K562 (cell line): ENCODE results near the gene CD79A. TPM values are rescaled to one million over a fixed set of nuclear protein-coding genes. Genes with fewer than 3 reads are reported as not detected.

Source experiments
- ARHGAP35 ChIP-seq: fragments of 450-650 bp; IDR thresholded peaks from 2 replicates; pipeline ENCODE4 v1.6.1; 2018; ENCODE audit not compliant: partially characterized antibody
- FOXA3 ChIP-seq, 2 experiments: fragments of 450-650 bp in 1 of 2; sonication (generic) in 1 of 2; formaldehyde crosslinking; IDR thresholded peaks in 1 of 2; conservative IDR thresholded peaks in 1 of 2; 2 replicates each; pipeline versions ENCODE4 v1.4.0 to v1.8.0; 2020 to 2022; ENCODE audit warnings: mild to moderate bottlenecking in 2 of 2, missing genetic modification reagents in 1 of 2
- FOXK2 ChIP-seq, 2 experiments: fragments of 450-650 bp; IDR thresholded peaks in 1 of 2; conservative IDR thresholded peaks in 1 of 2; 2 replicates each; pipeline ENCODE4 v1.6.1; 2016; ENCODE audit warnings: low read depth in 2 of 2, mild to moderate bottlenecking in 1 of 2
- HDAC1 ChIP-seq, 2 experiments: fragments of 450-650 bp; IDR thresholded peaks; 2 replicates each; pipeline ENCODE4 v1.6.1; 2016 to 2017; ENCODE audit warnings: inconsistent platforms in 1 of 2, mild to moderate bottlenecking in 1 of 2, moderate library complexity in 1 of 2
- HEY1 ChIP-seq: fragments of 250-450 bp; sonication (Bioruptor Pico); IDR thresholded peaks from 2 replicates; pipeline ENCODE4 v1.5.0; 2020; ENCODE audit warnings: mild to moderate bottlenecking, moderate library complexity, borderline replicate concordance
- NFYB ChIP-seq: IDR thresholded peaks from 2 replicates; pipeline ENCODE4 v1.6.1; 2011; ENCODE audit warnings: mild to moderate bottlenecking, moderate library complexity; ENCODE audit not compliant: insufficient read length; ENCODE audit errors: extremely low read depth
- POLR3G ChIP-seq: IDR thresholded peaks from 2 replicates; pipeline ENCODE4 v1.6.1; 2011; ENCODE audit not compliant: insufficient read length, insufficient replicate concordance; ENCODE audit errors: extremely low read depth
- RBFOX2 ChIP-seq: fragments of 200-400 bp; formaldehyde crosslinking; IDR thresholded peaks from 2 replicates; pipeline ENCODE4 v1.6.1; 2017; ENCODE audit warnings: low read depth, mild to moderate bottlenecking, low read length, moderate library complexity
- SMAD4 ChIP-seq: fragments of 250-450 bp; sonication (Bioruptor Pico); conservative IDR thresholded peaks from 2 replicates; pipeline ENCODE4 v1.8.0; 2021; ENCODE audit warnings: inconsistent platforms, mild to moderate bottlenecking, moderate library complexity
- SMARCA4 ChIP-seq: fragments of 450-650 bp; IDR thresholded peaks from 2 replicates; pipeline ENCODE4 v1.6.1; 2016
- SRSF7 ChIP-seq: fragments of 200-400 bp; formaldehyde crosslinking; optimal IDR thresholded peaks from 2 replicates; pipeline ENCODE3; 2017; ENCODE audit warnings: mild to moderate bottlenecking, low read depth, low read length
- TAF7 ChIP-seq: fragments of 450-650 bp; IDR thresholded peaks from 2 replicates; pipeline ENCODE4 v1.6.1; 2016; ENCODE audit warnings: missing genetic modification characterization, missing compliant biosample characterization
- TCF7L2 ChIP-seq: fragments of 150-350 bp; IDR thresholded peaks from 2 replicates; pipeline ENCODE4 v1.6.1; 2016; ENCODE audit warnings: low read depth, mild to moderate bottlenecking, low read length, moderate library complexity
- ZNF316 ChIP-seq: fragments of 450-650 bp; IDR thresholded peaks from 2 replicates; pipeline ENCODE4 v1.6.1; 2016
- polyA plus RNA-seq, 8 experiments: library from polyadenylated mRNA; depleted of rRNA in 4 of 8; stranded (reverse) in 5 of 8; unstranded in 3 of 8; fragments of >200 nt; fragmentation: Nextera tagmentation in 2 of 8; fragmentation: Illumina TruSeq in 1 of 8; extraction: Ambion mirVana in 2 of 8; extraction: Trizol in 1 of 8; gene quantifications; 2 replicates each; pipeline versions ENCODE4 v1.2.1 to v1.2.3, GENCODE V29; 2011 to 2014; ENCODE audit warnings: inconsistent platforms in 1 of 8, missing spikeins in 1 of 8
- total RNA-seq, 7 experiments: library from RNA; depleted of rRNA in 6 of 7; stranded (reverse); fragments of >200 nt in 6 of 7; fragmentation: Illumina TruSeq in 2 of 7; extraction: Trizol in 2 of 7; gene quantifications; 2 replicates each; pipeline versions ENCODE4 v1.2.1 to v1.2.3, GENCODE V29; 2011 to 2021; ENCODE audit warnings: low replicate concordance in 1 of 7
- TF ChIP-seq, protein P1 (sequence below): sonication (generic); formaldehyde crosslinking; IDR thresholded peaks from 2 replicates; pipeline ENCODE4 v1.8.0; 2022; ENCODE audit warnings: missing genetic modification reagents, mild to moderate bottlenecking, borderline replicate concordance
- TF ChIP-seq, protein P2 (sequence below): fragments of 450-650 bp; conservative IDR thresholded peaks from 2 replicates; pipeline ENCODE4 v1.6.1; 2016; ENCODE audit warnings: missing genetic modification characterization, low read depth, mild to moderate bottlenecking, control low read depth, missing compliant biosample characterization
- TF ChIP-seq, protein P3 (sequence below), 2 experiments: fragments of 200-800 bp in 1 of 2; sonication (Bioruptor generic) in 1 of 2; sonication (generic) in 1 of 2; formaldehyde crosslinking in 1 of 2; IDR thresholded peaks in 1 of 2; conservative IDR thresholded peaks in 1 of 2; 2 replicates each; pipeline versions ENCODE4 v1.5.0 to v1.6.1; 2016 to 2020; ENCODE audit warnings: missing compliant biosample characterization in 1 of 2, missing genetic modification characterization in 1 of 2, missing genetic modification reagents in 1 of 2

The CD79A gene
- total and polyA plus RNA-seq, 9 of the 15 experiments (the other 6 are each of a cell fraction or from before 2014, with no cell fraction given), result 0.04 to 0.72 (median 0.17) TPM; not detected in 3

DNA sequence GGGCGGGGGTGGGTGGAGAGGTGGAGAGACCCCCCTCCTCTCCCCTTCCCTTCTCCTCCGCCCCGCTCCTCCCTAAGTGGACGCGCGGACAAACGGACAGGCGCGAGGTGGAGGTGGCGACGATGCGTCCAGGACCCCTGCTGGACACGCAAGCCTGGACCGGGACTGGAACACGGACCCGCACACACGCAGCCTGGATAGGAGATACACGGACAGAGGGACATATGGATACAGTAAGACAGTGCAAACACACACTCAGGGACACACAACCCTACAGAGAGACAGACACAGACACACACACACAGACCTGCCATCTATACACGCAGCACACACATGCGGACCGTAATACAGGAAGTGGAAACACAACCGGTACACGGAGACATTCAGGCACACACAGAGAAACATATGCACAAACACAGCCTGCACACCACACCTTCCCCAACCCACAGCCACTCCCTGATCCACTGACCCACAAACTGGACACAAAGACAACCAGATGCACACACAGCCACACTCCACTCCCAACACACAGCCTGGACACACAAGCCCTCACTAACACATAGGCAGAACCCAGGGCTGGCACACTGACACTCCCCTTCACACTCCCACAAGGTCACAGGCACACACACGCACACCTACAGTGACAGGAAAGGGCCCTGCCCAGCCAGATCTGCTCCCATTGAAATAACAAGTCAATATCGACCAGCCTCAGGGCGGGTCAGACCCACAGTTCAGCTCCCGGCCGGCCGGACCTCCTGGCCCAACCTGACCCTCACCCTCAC is 51.9 kb downstream of the CD79A start (continued):
- TF ChIP-seq, protein P1, sequence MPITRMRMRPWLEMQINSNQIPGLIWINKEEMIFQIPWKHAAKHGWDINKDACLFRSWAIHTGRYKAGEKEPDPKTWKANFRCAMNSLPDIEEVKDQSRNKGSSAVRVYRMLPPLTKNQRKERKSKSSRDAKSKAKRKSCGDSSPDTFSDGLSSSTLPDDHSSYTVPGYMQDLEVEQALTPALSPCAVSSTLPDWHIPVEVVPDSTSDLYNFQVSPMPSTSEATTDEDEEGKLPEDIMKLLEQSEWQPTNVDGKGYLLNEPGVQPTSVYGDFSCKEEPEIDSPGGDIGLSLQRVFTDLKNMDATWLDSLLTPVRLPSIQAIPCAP (CRISPR knock-in tag), result no peak
- peak; percentile 60 for TF ChIP-seq RBFOX2
- no peak for TF ChIP-seq SMAD4 (CRISPR knock-in tag)
- TF ChIP-seq POLR3G, result no peak
- TF ChIP-seq FOXA3 (CRISPR knock-in tag; conservative IDR thresholded peaks at IDR 0.05 in 1 of 2, IDR thresholded peaks at IDR 0.05 in 1 of 2), result no peak
- no peak for TF ChIP-seq NFYB
- no peak; the same call in 1 of the 2 replicates for TF ChIP-seq TAF7 (tag)
- no peak for TF ChIP-seq TCF7L2
- peak; percentile 41 for TF ChIP-seq ARHGAP35
- peak; percentile 18; the same call in 1 of the 2 replicates for TF ChIP-seq ZNF316
- peak; percentile 68 for TF ChIP-seq SMARCA4
- peak in 1 of 2 experiments; percentile 94; a peak in 2 of 4 replicates for TF ChIP-seq HDAC1 (IDR thresholded peaks at IDR 0.05)
- no peak for TF ChIP-seq SRSF7
- TF ChIP-seq, protein P2, sequence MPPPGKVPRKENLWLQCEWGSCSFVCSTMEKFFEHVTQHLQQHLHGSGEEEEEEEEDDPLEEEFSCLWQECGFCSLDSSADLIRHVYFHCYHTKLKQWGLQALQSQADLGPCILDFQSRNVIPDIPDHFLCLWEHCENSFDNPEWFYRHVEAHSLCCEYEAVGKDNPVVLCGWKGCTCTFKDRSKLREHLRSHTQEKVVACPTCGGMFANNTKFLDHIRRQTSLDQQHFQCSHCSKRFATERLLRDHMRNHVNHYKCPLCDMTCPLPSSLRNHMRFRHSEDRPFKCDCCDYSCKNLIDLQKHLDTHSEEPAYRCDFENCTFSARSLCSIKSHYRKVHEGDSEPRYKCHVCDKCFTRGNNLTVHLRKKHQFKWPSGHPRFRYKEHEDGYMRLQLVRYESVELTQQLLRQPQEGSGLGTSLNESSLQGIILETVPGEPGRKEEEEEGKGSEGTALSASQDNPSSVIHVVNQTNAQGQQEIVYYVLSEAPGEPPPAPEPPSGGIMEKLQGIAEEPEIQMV (tag), result peak; percentile 37; the same call in 1 of the 2 replicates
- TF ChIP-seq FOXK2 (conservative IDR thresholded peaks at IDR 0.05 in 1 of 2, IDR thresholded peaks at IDR 0.05 in 1 of 2; ENCODE audit: low read depth in 2 of 2), result peak; percentile 69 to 82
- TF ChIP-seq HEY1, result no peak
- TF ChIP-seq, protein P3, sequence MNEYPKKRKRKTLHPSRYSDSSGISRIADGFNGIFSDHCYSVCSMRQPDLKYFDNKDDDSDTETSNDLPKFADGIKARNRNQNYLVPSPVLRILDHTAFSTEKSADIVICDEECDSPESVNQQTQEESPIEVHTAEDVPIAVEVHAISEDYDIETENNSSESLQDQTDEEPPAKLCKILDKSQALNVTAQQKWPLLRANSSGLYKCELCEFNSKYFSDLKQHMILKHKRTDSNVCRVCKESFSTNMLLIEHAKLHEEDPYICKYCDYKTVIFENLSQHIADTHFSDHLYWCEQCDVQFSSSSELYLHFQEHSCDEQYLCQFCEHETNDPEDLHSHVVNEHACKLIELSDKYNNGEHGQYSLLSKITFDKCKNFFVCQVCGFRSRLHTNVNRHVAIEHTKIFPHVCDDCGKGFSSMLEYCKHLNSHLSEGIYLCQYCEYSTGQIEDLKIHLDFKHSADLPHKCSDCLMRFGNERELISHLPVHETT (CRISPR knock-in tag; conservative IDR thresholded peaks at IDR 0.05 in 1 of 2, IDR thresholded peaks at IDR 0.05 in 1 of 2), result no peak
